Right lobe of liver (tissue), 4 donors: ENCODE results near the gene MSH4.
"Not testable (repeated sequence)": the region's sequence is repeated elsewhere in the genome, so short reads cannot be mapped to it uniquely, and the experiment has no call there.

Experiments used
- CTCF ChIP-seq, 4 donors: fragments of 200-600 bp in 3 of 4; fragments of 450-650 bp in 1 of 4; IDR thresholded peaks; one replicate each; pipeline versions ENCODE4 v1.5.1 to v1.8.0; 2016 to 2022; ENCODE audit warnings: antibody characterized with exemption in 4 of 4, mild to moderate bottlenecking in 2 of 4
- POLR2A ChIP-seq: fragments of 450-650 bp; IDR thresholded peaks from one replicate; pipeline ENCODE4 v1.6.1; 2017; ENCODE audit warnings: antibody characterized with exemption, mild to moderate bottlenecking
- donor health status: DM: no; HTN: no; CAD: no.
- donor health status: DM: no; HTN: no; CAD: no.
- donor health status: DM: no; HTN: yes; CAD: no.

GRCh38 chr1:75777812-75778211 is 18.9 kb upstream of the MSH4 start:
- not testable (repeated sequence) for TF ChIP-seq CTCF (IDR thresholded peaks at IDR 0.05); POLR2A
